Cardiac muscle cell (in vitro differentiated cells and primary cell): ENCODE data around the gene TMEM123. TPM values are rescaled to one million over a fixed set of nuclear protein-coding genes. Genes with fewer than 3 reads are reported as not detected.

Source experiments
- DNase-seq, 2 donors: peaks; one replicate each; pipeline versions ENCODE4 v3.0.0 to v3.0.0-alpha.2; 2010 to 2017; ENCODE audit warnings: low read depth in 1 of 2, low spot score in 1 of 2
- H3K27ac ChIP-seq: fragments of 200-600 bp; sonication (generic); 2 replicates; pipeline ENCODE4 v1.5.1; 2016
- H3K27me3 ChIP-seq: fragments of 200-600 bp; sonication (generic); 2 replicates; pipeline ENCODE4 v1.6.0; 2016; ENCODE audit warnings: control low read depth
- H3K36me3 ChIP-seq: fragments of 200-600 bp; sonication (generic); 2 replicates; pipeline ENCODE4 v1.5.1; 2016; ENCODE audit warnings: control low read depth
- H3K4me1 ChIP-seq: fragments of 200-600 bp; sonication (generic); 2 replicates; pipeline ENCODE4 v1.8.1; 2017; ENCODE audit warnings: low read depth, mild to moderate bottlenecking, mixed run types
- H3K4me3 ChIP-seq: fragments of 200-600 bp; sonication (generic); 2 replicates; pipeline ENCODE4 v1.5.1; 2016; ENCODE audit warnings: mild to moderate bottlenecking
- H3K9me3 ChIP-seq: fragments of 200-600 bp; sonication (generic); 2 replicates; pipeline ENCODE4 v1.5.1; 2017; ENCODE audit warnings: low read depth, mild to moderate bottlenecking, control low read depth
- CTCF ChIP-seq: IDR thresholded peaks from 2 replicates; pipeline ENCODE4 v1.5.1; 2012; ENCODE audit warnings: low read depth, mild to moderate bottlenecking, low read length
- polyA plus RNA-seq: library from polyadenylated mRNA; unstranded; fragments of >200 nt; fragmentation: Nextera tagmentation; extraction: Ambion mirVana; gene quantifications from 2 replicates; pipeline ENCODE4 v1.2.1, GENCODE V29; 2016
- total RNA-seq: library from RNA; depleted of rRNA; stranded (reverse); fragments of >200 nt; gene quantifications from 2 replicates; pipeline ENCODE4 v1.2.3, GENCODE V29; 2016

Gene TMEM123
- total and polyA plus RNA-seq, 2 experiments from 2014 or later: 86.3 to 92.6 TPM

GRCh38 chr11:102467853-102468580 is 15.5 kb upstream of the TMEM123 start:
- H3K36me3 ChIP-seq: no peaks in the 10 kb centered on the region
- no peak overlapping the region for H3K4me3 ChIP-seq
- no peak for TF ChIP-seq CTCF
- no peaks in the 10 kb centered on the region for H3K9me3 ChIP-seq
- no peaks in the 10 kb centered on the region for H3K27me3 ChIP-seq
- no peak overlapping the region for H3K27ac ChIP-seq
- no peak for DNase-seq
- no peaks in the 10 kb centered on the region for H3K4me1 ChIP-seq

- TF ChIP-seq CTCF: no peak
- Histone ChIP-seq H3K4me3 (no peak overlapping the region), H3K4me1 (no peaks in the 10 kb centered on the region), H3K27me3 (no peaks in the 10 kb centered on the region), H3K36me3 (no peaks in the 10 kb centered on the region), H3K27ac (no peak overlapping the region), H3K9me3 (no peaks in the 10 kb centered on the region)
- DNase-seq: no peak
Measured at GRCh38 chr11:102467080-102467708, 14.6 kb upstream of the TMEM123 start.

- no peaks in the 10 kb centered on the region for H3K4me1 ChIP-seq
- H3K36me3 ChIP-seq: no peaks in the 10 kb centered on the region
- H3K27ac ChIP-seq: no peak overlapping the region
- TF ChIP-seq CTCF: no peak
- no peaks in the 10 kb centered on the region for H3K27me3 ChIP-seq
- no peak for DNase-seq
- H3K9me3 ChIP-seq: no peaks in the 10 kb centered on the region
- no peak overlapping the region for H3K4me3 ChIP-seq
Measured at GRCh38 chr11:102465696-102466095, 13.1 kb upstream of the TMEM123 start.

- Histone ChIP-seq H3K36me3 (no peaks in the 10 kb centered on the region), H3K4me1 (no peaks in the 10 kb centered on the region), H3K27me3 (no peaks in the 10 kb centered on the region), H3K27ac (no peak overlapping the region), H3K4me3 (no peak overlapping the region), H3K9me3 (no peaks in the 10 kb centered on the region)
- no peak for DNase-seq
- TF ChIP-seq CTCF: no peak
Measured at GRCh38 chr11:102464859-102465500, 12.4 kb upstream of the TMEM123 start.

GRCh38 chr11:102464037-102464436 is 11.5 kb upstream of the TMEM123 start:
- H3K9me3 ChIP-seq: no peaks in the 10 kb centered on the region
- H3K27me3 ChIP-seq: no peaks in the 10 kb centered on the region
- H3K27ac ChIP-seq: no peak overlapping the region
- no peak overlapping the region for H3K4me3 ChIP-seq
- no peak for DNase-seq
- TF ChIP-seq CTCF: no peak
- H3K36me3 ChIP-seq: no peaks in the 10 kb centered on the region
- no peaks in the 10 kb centered on the region for H3K4me1 ChIP-seq
